SH-SY5Y (cell line): ENCODE data around the gene STAP1.

Source experiments
- GATA2 ChIP-seq: IDR thresholded peaks from 2 replicates; pipeline ENCODE4 v1.6.1; 2011; ENCODE audit warnings: mild to moderate bottlenecking, low read depth, low read length
- GATA3 ChIP-seq: IDR thresholded peaks from 2 replicates; pipeline ENCODE4 v1.6.1; 2011; ENCODE audit warnings: low read depth, mild to moderate bottlenecking, low read length, moderate library complexity

DNA sequence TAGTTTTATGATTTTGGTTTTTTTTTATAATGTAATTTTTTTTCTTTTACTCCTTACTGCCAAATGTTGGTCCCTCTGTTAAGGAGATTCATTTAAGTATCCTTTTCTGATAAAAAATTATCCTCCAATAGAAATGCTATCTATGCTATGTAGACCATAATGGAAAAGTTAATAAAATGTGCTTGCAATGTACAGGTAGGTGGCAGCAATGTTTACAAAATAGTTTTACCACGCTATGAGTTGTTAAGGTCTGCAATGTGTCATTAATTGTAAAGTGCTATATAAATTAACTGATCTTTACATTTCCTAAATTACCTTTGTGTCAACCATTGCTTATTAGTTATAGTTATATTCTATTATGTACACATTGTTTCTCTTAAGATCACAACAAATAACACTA, 9.4 kb upstream of the STAP1 start:
- TF ChIP-seq GATA3, result no peak
- TF ChIP-seq GATA2, result no peak
